ENCODE data around the gene KMT2C.
"Not testable (repeated sequence)": the region's sequence is repeated elsewhere in the genome, so short reads cannot be mapped to it uniquely, and the experiment has no call there.

KMT2C gene

GRCh38 chr7:152443586-152443985 is 7.8 kb upstream of the KMT2C start:
- no peak overlapping the region for H3K4me3 ChIP-seq (ENCODE audit: low read length)
- DNase-seq (ENCODE audit: low read depth, low spot score), result no peak

- DNase-seq (ENCODE audit: low read depth, low spot score), result no peak
- no peak overlapping the region for H3K4me3 ChIP-seq (ENCODE audit: low read length)
These were observed 6.6 kb upstream of the KMT2C start for GRCh38 chr7:152442330-152442835.

- H3K4me3 ChIP-seq (ENCODE audit: low read length); DNase-seq (ENCODE audit: low read depth, low spot score): not testable (repeated sequence)
These were observed 6.0 kb upstream of the KMT2C start for GRCh38 chr7:152441810-152442209.

GRCh38 chr7:152441168-152441567 is 5.4 kb upstream of the KMT2C start:
- not testable (repeated sequence) for H3K4me3 ChIP-seq (ENCODE audit: low read length); DNase-seq (ENCODE audit: low read depth, low spot score)

- H3K4me3 ChIP-seq (ENCODE audit: low read length); DNase-seq (ENCODE audit: low read depth, low spot score): not testable (repeated sequence)
These were observed 2.2 kb upstream of the KMT2C start for GRCh38 chr7:152438017-152438416.

- DNase-seq (ENCODE audit: low read depth, low spot score), result not testable (repeated sequence)
These were observed 1.2 kb upstream of the KMT2C start for GRCh38 chr7:152436931-152437575.

GRCh38 chr7:152436111-152436930 is 518 bp upstream of the KMT2C start:
- peak overlapping the region; percentile 50 for H3K4me3 ChIP-seq (ENCODE audit: low read length)

More at GRCh38 chr7:152436931-152437575, 1.2 kb upstream of the KMT2C start:
- H3K4me3 ChIP-seq (ENCODE audit: low read length), result peak overlapping the region; percentile 50

GRCh38 chr7:152434511-152435383 is 1.1 kb downstream of the KMT2C start:
- H3K4me3 ChIP-seq (ENCODE audit: low read length), result peak overlapping the region; percentile 65
- DNase-seq (ENCODE audit: low read depth, low spot score), result not testable (repeated sequence)

More at GRCh38 chr7:152436111-152436930, 518 bp upstream of the KMT2C start:
- DNase-seq (ENCODE audit: low read depth, low spot score), result peak; percentile 53

GRCh38 chr7:152433721-152434490 is 1.9 kb downstream of the KMT2C start:
- not testable (repeated sequence) for DNase-seq (ENCODE audit: low read depth, low spot score)
- H3K4me3 ChIP-seq (ENCODE audit: low read length), result peak overlapping the region; percentile 65

- DNase-seq (ENCODE audit: low read depth, low spot score); H3K4me3 ChIP-seq (ENCODE audit: low read length): not testable (repeated sequence)
These were observed 3.1 kb downstream of the KMT2C start for GRCh38 chr7:152432735-152433134.

- H3K4me3 ChIP-seq (ENCODE audit: low read length), result no peak overlapping the region
- DNase-seq (ENCODE audit: low read depth, low spot score), result no peak
These were observed 4.9 kb downstream of the KMT2C start for GRCh38 chr7:152430854-152431253.

GRCh38 chr7:152430118-152430517 is 5.7 kb downstream of the KMT2C start:
- H3K4me3 ChIP-seq (ENCODE audit: low read length); DNase-seq (ENCODE audit: low read depth, low spot score): not testable (repeated sequence)

GRCh38 chr7:152424348-152425108 is 11.3 kb downstream of the KMT2C start:
- no peak overlapping the region for H3K4me3 ChIP-seq (ENCODE audit: low read length)
- DNase-seq (ENCODE audit: low read depth, low spot score), result no peak

GRCh38 chr7:152423991-152424347 is 11.8 kb downstream of the KMT2C start:
- H3K4me3 ChIP-seq (ENCODE audit: low read length), result no peak overlapping the region
- no peak for DNase-seq (ENCODE audit: low read depth, low spot score)

GRCh38 chr7:152423171-152423570 is 12.6 kb downstream of the KMT2C start:
- H3K4me3 ChIP-seq (ENCODE audit: low read length); DNase-seq (ENCODE audit: low read depth, low spot score): not testable (repeated sequence)

GRCh38 chr7:152420950-152421349 is 14.9 kb downstream of the KMT2C start:
- not testable (repeated sequence) for DNase-seq (ENCODE audit: low read depth, low spot score); H3K4me3 ChIP-seq (ENCODE audit: low read length)

GRCh38 chr7:152419473-152420429 is 16.1 kb downstream of the KMT2C start:
- H3K4me3 ChIP-seq (ENCODE audit: low read length), result no peak overlapping the region
- no peak for DNase-seq (ENCODE audit: low read depth, low spot score)

Measured in Jurkat, Clone E6-1 (cell line).